ENCODE data around the gene XIRP2. TPM values are rescaled to one million over a fixed set of nuclear protein-coding genes. Genes with fewer than 3 reads are reported as not detected.
A peak's percentile ranks its signal among the peaks of the same experiment; 100 is the strongest.

Gene XIRP2
- total and polyA plus RNA-seq, 2 of the 8 experiments (the other 6 are each of a cell fraction or from before 2014, with no cell fraction given): 0.11 TPM; not detected in 1

DNA sequence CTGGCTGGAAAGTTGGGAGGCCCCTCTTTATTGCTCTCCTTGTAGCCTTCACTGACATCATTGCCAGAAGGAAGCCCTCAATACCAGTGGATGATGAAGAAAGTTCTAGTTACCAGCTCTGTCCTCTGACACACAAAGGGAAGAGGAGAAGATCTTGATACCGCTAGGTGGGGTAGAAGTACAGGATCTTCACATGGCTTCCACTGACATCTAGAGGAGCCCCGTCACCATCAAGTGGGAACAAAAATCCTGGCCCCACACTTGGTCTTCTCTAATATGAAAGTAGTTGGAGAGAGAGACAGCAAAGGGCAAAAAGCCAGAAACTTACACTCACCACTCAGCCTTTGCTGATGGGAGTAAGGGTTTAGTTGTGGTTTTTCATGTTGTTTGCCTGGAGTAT, 12.4 kb downstream of the XIRP2 start (continued):
- peak; percentile 79 to 85 for TF ChIP-seq RAD21 (IDR thresholded peaks at IDR 0.05 in 1 of 2, conservative IDR thresholded peaks at IDR 0.05 in 1 of 2; ENCODE audit: low read depth in 2 of 2, low read length in 2 of 2)

All from H1 (cell line).